ENCODE measurements around the gene CPNE5.
"Not testable (repeated sequence)": the region's sequence is repeated elsewhere in the genome, so short reads cannot be mapped to it uniquely, and the experiment has no call there.

The CPNE5 gene

GRCh38 chr6:36818756-36819155 lies 20.5 kb downstream of the CPNE5 start:
- DNase-seq (ENCODE audit: extremely low spot score, insufficient read length, low read depth) (no peak), FAIRE-seq (no peak)

GRCh38 chr6:36817847-36818246 lies 21.4 kb downstream of the CPNE5 start:
- DNase-seq (ENCODE audit: extremely low spot score, insufficient read length, low read depth) (no peak), FAIRE-seq (no peak)

- no peak for FAIRE-seq
- no peak for DNase-seq (ENCODE audit: extremely low spot score, insufficient read length, low read depth)
Measured at GRCh38 chr6:36817176-36817817, 21.9 kb downstream of the CPNE5 start.

GRCh38 chr6:36815962-36816735 lies 23.1 kb downstream of the CPNE5 start:
- FAIRE-seq, result no peak
- no peak for DNase-seq (ENCODE audit: extremely low spot score, insufficient read length, low read depth)

- DNase-seq (ENCODE audit: extremely low spot score, insufficient read length, low read depth), result no peak
Measured at GRCh38 chr6:36814249-36814648, 25.0 kb downstream of the CPNE5 start.

GRCh38 chr6:36813526-36813925 lies 25.7 kb downstream of the CPNE5 start:
- DNase-seq (ENCODE audit: extremely low spot score, insufficient read length, low read depth) (no peak), FAIRE-seq (no peak)

More at GRCh38 chr6:36814249-36814648, 25.0 kb downstream of the CPNE5 start:
- FAIRE-seq, result no peak

- not testable (repeated sequence) for DNase-seq (ENCODE audit: extremely low spot score, insufficient read length, low read depth); FAIRE-seq
Measured at GRCh38 chr6:36813047-36813446, 26.2 kb downstream of the CPNE5 start.

GRCh38 chr6:36809941-36810803 lies 29.1 kb downstream of the CPNE5 start:
- DNase-seq (ENCODE audit: extremely low spot score, insufficient read length, low read depth) (no peak), FAIRE-seq (no peak)

GRCh38 chr6:36809156-36809555 lies 30.1 kb downstream of the CPNE5 start:
- no peak for DNase-seq (ENCODE audit: extremely low spot score, insufficient read length, low read depth)
- FAIRE-seq, result no peak

GRCh38 chr6:36808634-36809033 lies 30.6 kb downstream of the CPNE5 start:
- DNase-seq (ENCODE audit: extremely low spot score, insufficient read length, low read depth), result no peak
- FAIRE-seq, result no peak

- DNase-seq (ENCODE audit: extremely low spot score, insufficient read length, low read depth), result no peak
- no peak for FAIRE-seq
Measured at GRCh38 chr6:36807750-36808149, 31.5 kb downstream of the CPNE5 start.

- DNase-seq (ENCODE audit: extremely low spot score, insufficient read length, low read depth), result no peak
- FAIRE-seq, result no peak
Measured at GRCh38 chr6:36807143-36807542, 32.1 kb downstream of the CPNE5 start.

GRCh38 chr6:36805917-36806316 lies 33.3 kb downstream of the CPNE5 start:
- DNase-seq (ENCODE audit: extremely low spot score, insufficient read length, low read depth), result no peak
- FAIRE-seq, result no peak

GRCh38 chr6:36805096-36805797 lies 34.0 kb downstream of the CPNE5 start:
- FAIRE-seq, result no peak
- no peak for DNase-seq (ENCODE audit: extremely low spot score, insufficient read length, low read depth)

GRCh38 chr6:36804563-36804962 lies 34.7 kb downstream of the CPNE5 start:
- no peak for FAIRE-seq
- no peak for DNase-seq (ENCODE audit: extremely low spot score, insufficient read length, low read depth)

GRCh38 chr6:36803908-36804307 lies 35.3 kb downstream of the CPNE5 start:
- FAIRE-seq (no peak), DNase-seq (ENCODE audit: extremely low spot score, insufficient read length, low read depth) (no peak)

GRCh38 chr6:36803482-36803881 lies 35.8 kb downstream of the CPNE5 start:
- DNase-seq (ENCODE audit: extremely low spot score, insufficient read length, low read depth), result no peak
- no peak for FAIRE-seq

GRCh38 chr6:36800223-36801076 lies 38.8 kb downstream of the CPNE5 start:
- DNase-seq (ENCODE audit: extremely low spot score, insufficient read length, low read depth) (no peak), FAIRE-seq (no peak)

GRCh38 chr6:36798852-36799251 lies 40.4 kb downstream of the CPNE5 start:
- FAIRE-seq (no peak), DNase-seq (ENCODE audit: extremely low spot score, insufficient read length, low read depth) (no peak)

Data from GM18507 (cell line).